HG03175 (cell line): ENCODE results near the gene RUFY4.
A peak's percentile ranks its signal among the peaks of the same experiment; 100 is the strongest.

ENCODE experiments used
- ATAC-seq: cut with Tn5 transposase; IDR thresholded peaks from one replicate; pipeline ENCODE4 v1.9.1; 2021; ENCODE audit warnings: mild to moderate bottlenecking, moderate library complexity; ENCODE audit not compliant: unreplicated experiment

Gene RUFY4

GRCh38 chr2:218060950-218061660 is 7.9 kb upstream of the RUFY4 start:
- ATAC-seq = no peak

- ATAC-seq = peak; percentile 80
These were observed 5.6 kb upstream of the RUFY4 start for GRCh38 chr2:218063486-218063885.

- ATAC-seq = no peak
These were observed 5.2 kb upstream of the RUFY4 start for GRCh38 chr2:218063896-218064295.

GRCh38 chr2:218065239-218066006 is 3.6 kb upstream of the RUFY4 start:
- ATAC-seq = no peak

- no peak for ATAC-seq
These were observed 2.0 kb upstream of the RUFY4 start for GRCh38 chr2:218066926-218067515.

- no peak for ATAC-seq
These were observed 1.5 kb upstream of the RUFY4 start for GRCh38 chr2:218067523-218067922.

- no peak for ATAC-seq
These were observed 700 bp downstream of the RUFY4 start for GRCh38 chr2:218069606-218070300.

GRCh38 chr2:218070587-218070986 is 1.5 kb downstream of the RUFY4 start:
- ATAC-seq = no peak

- ATAC-seq = no peak
These were observed 2.3 kb downstream of the RUFY4 start for GRCh38 chr2:218071218-218071937.

GRCh38 chr2:218072002-218072401 is 2.9 kb downstream of the RUFY4 start:
- no peak for ATAC-seq

GRCh38 chr2:218072478-218073024 is 3.5 kb downstream of the RUFY4 start:
- no peak for ATAC-seq

GRCh38 chr2:218073185-218073584 is 4.1 kb downstream of the RUFY4 start:
- ATAC-seq = no peak

- no peak for ATAC-seq
These were observed 5.0 kb downstream of the RUFY4 start for GRCh38 chr2:218074031-218074430.

GRCh38 chr2:218075975-218076811 is 7.1 kb downstream of the RUFY4 start:
- ATAC-seq = no peak

- ATAC-seq = no peak
These were observed 8.6 kb downstream of the RUFY4 start for GRCh38 chr2:218077464-218078216.

GRCh38 chr2:218079943-218080913 is 11.2 kb downstream of the RUFY4 start:
- no peak for ATAC-seq

- ATAC-seq = peak; percentile 96
These were observed 12.0 kb downstream of the RUFY4 start for GRCh38 chr2:218081063-218081462.

- no peak for ATAC-seq
These were observed 12.6 kb downstream of the RUFY4 start for GRCh38 chr2:218081695-218082094.
